GM21367 (cell line): ENCODE results near the gene ARHGEF40.

Experiments
- ATAC-seq: cut with Tn5 transposase; IDR thresholded peaks from one replicate; pipeline ENCODE4 v1.9.1; 2021; ENCODE audit not compliant: unreplicated experiment

Gene ARHGEF40

DNA sequence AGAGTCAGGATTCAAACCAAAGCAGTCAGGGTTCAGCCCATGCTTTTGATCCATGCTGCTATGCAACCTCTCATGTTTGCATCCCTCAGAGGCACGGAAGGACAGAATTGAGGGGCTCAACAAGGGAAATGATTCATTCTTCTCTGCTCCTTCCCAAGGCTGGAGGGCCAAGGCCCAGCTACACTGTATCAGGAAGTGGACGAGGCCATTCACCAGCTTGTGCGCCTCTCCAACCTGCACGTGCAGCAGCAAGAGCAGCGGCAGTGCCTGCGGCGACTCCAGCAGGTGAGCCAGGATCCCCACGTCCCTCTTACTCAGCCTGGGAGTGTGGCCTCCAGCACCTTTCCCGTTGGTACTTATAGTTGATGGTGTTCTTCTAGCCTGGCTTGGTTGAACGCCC, 8.6 kb downstream of the ARHGEF40 start:
- no peak for ATAC-seq

DNA sequence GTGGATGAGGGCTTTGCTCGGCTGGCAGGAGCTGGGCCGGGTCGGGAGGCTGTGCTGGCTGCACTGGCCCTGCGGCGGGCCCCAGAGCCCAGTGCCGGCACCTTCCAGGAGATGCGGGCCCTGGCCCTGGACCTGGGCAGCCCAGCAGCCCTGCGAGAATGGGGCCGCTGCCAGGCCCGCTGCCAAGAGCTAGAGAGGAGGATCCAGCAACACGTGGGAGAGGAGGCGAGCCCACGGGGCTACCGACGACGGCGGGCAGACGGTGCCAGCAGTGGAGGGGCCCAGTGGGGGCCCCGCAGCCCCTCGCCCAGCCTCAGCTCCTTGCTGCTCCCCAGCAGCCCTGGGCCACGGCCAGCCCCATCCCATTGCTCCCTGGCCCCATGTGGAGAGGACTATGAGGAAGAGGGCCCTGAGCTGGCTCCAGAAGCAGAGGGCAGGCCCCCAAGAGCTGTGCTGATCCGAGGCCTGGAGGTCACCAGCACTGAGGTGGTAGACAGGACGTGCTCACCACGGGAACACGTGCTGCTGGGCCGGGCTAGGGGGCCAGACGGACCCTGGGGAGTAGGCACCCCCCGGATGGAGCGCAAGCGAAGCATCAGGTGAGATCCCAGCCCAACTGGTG, 11.5 kb downstream of the ARHGEF40 start:
- ATAC-seq, result no peak

DNA sequence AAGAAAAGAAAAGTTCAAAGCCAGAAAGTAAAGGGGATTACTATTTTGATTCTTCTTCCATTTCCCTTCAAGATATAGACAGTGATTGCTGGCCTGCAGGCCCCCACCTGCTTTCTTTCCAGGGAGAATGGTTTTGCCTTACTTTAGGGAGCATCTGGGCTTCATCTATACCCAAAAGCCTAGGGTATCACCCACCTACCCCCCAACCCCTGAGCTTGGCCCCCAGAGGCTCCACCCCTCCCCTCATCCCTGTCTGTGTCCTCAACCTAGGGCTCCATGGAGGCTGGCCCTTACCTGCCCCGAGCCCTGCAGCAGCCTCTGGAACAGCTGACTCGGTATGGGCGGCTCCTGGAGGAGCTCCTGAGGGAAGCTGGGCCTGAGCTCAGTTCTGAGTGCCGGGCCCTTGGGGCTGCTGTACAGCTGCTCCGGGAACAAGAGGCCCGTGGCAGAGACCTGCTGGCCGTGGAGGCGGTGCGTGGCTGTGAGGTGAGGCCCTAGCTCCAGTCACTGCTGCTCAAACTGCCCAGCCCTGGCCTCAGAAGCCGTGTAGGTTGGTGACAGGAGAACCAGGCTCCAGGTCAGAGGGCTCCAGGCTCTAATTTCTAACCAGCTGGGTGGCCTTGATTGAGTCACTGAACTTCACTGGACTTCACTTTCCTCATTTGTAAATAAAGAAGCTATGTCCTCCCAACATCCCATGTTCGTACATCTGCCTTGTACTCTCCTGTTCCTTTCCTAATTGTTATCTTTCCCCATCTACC, 13.6 kb downstream of the ARHGEF40 start:
- ATAC-seq, result no peak

DNA sequence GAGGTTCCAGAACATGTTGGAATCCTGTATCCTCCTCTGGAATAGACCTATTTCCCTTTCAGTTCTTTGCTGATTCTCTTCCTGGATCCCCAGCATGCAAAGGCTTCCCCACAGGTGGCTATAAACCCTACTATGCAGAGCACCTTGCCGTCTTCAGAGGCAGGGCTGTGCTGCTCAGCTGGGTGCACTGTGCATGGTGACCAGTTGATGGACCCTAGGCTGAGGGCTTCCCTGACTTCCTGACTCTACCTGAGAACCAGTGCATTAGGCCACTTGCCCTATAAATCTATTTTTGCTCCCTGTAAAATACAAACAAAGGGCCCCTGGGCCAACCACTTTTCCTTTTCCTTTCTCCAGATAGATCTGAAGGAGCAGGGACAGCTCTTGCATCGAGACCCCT, 14.3 kb downstream of the ARHGEF40 start:
- ATAC-seq, result no peak

DNA sequence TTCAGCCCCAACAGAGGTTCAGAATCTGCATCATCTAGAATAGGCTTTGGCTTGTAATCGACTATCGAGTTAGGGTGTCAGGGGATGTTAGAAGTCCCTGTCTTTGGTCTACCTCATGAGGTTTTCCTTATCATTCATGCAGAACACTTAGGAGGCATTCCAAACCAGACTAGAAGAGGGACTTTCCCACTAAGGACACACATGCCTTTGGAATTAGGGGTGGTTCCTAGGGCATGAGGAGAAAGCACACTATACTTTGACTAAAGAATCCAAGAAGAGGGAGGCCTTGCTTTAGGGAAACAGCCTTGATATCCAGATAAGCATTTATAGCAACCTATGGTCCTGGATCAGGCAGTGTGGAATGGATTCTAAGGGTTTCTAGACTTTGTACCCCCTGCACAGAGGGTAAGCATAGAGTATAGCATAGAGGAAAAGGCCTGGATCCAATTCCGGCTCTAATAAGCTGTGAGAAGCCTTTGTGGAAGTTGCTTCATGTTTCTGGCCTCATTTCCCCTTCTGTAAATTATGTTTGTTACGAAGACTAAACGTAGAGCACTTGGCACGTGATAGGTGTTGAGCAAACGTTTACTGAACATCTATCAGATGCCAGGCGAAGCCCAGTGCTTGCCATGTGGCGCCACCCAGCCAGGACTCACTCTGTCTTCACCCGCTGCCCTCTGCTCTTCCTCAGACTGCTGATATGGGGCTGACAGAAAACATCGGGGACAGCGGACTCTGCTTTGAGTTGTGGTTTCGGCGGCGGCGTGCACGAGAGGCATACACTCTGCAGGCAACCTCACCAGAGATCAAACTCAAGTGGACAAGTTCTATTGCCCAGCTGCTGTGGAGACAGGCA, 15.1 kb downstream of the ARHGEF40 start:
- no peak for ATAC-seq

DNA sequence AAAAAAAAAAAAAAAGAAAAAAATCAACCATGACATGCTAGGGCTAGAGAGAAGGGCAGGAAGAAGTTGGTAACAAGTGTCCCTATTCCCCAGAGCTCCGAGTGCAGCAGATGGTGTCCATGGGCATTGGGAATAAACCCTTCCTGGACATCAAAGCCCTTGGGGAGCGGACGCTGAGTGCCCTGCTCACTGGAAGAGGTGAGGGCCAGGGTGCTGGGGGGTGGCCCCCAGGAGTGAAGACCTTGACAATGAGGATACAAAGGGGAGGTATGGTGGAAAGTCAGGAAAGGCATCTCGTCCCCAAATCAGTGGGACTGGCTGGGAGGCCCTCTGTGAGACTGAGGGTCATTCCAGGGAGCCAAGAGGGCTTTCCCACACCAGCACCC, 16.8 kb downstream of the ARHGEF40 start:
- ATAC-seq, result no peak

DNA sequence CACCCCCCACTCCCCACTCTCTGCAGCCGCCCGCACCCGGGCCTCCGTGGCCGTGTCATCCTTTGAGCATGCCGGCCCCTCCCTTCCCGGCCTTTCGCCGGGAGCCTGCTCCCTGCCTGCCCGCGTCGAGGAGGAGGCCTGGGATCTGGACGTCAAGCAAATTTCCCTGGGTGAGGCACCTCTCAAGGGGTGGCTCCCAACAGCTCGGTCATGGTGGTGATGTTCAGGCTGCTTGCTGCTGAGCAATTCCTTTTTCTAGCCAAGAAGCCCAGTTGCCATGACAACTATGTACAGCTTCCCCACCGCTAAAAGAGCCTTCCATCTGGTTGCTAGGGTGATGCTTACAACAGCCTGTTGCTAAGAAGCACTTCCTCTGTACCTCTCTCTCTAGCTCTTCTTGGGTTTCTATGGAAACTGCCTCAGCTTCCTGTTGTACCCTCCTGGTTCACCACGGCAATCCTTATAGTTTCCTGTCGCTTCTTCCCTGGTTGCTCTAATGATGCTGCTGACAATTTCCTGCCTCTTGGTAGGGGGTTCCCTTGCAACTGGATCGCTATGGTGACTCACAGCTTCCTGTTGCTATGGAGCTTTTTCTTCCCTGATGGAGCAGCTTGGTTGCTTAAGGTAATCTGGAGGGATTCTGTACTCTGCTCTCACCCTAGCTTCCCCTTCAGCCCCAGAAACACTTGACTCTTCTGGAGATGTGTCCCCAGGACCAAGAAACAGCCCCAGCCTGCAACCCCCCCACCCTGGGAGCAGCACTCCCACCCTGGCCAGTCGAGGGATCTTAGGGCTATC, 17.4 kb downstream of the ARHGEF40 start:
- ATAC-seq, result peak; percentile 37

DNA sequence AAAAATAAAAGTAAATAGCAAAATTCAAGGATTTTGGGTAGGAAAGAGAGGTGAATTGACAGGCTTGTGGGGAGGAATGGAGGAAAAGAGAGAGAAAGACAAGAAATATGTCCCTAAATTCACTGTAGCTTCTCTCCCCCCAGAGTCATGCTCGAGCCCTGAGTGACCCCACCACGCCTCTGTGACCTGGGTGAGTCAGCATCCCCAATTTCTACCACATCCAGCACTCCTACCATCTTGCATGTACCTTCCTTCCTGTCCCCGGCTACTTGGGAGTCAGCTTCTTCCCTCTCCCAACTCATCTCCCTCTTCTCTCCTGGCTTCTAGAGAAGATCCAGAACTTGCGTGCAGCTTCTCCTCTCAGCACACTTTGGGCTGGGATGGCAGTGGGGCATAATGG, 18.6 kb downstream of the ARHGEF40 start:
- no peak for ATAC-seq

DNA sequence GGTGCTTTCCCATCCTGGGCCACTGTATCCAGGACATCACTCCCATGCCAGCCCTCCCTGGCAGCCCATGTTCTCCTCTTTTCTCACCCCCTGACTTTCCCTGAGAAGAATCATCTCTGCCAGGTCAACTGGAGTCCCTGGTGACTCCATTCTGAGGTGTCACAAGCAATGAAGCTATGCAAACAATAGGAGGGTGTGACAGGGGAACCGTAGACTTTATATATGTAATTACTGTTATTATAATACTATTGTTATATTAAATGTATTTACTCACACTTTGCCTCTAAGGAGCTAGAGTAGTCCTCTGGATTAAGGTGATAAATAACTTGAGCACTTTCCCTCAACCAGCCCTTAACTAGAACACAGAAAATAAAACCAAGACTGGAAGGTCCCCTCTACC, 19.2 kb downstream of the ARHGEF40 start:
- ATAC-seq, result no peak

DNA sequence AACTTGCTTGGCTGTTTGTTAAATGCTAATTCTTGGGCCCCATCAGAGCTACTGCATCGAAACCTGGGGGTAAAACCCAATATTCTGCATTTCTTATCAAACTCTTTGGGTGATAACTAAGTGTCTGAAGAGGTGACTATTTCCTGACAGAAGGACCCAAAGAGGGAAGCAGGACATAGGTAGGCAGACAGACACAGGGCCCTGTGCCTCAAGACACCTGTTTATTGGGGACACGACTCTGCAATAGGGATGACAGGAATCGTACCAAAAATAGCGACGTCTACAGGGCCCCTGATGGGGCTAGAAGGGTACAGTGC, 19.7 kb downstream of the ARHGEF40 start:
- no peak for ATAC-seq

DNA sequence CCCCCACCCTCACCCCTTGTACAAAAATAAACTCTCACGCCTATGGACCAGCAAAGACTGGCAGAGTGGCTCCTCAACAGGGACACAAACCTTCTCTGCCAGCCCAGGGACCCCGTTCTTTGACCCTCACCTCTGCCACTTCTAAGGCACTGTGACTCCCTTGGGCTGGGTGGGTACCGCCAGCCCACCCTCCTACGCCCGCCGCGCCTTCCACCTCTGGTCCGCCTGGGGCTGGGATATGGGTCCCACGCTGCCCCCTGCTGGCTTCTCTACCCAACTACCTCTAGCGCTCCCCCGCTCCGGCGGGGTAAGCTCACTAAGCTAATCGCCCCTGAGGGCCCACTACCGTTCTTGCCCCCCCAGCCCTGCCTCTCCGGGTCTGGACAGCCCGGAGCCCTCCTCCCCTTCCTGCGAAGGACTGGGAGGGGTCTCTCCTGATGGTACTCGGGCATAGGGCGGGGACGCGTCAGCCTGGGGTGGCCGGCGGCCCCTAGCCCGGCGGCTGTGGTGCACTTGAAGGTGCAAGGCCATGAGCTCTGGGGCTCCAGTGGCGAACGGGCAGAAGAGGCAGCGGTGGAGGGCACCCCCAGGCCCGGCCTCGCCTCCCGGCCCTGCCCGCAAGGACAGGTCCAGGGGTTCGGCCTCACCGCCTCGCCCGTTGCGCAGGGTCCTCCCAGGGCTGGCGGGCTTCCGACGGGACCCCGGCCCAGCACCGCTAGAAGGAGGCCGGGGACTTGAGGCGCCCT, 20.3 kb downstream of the ARHGEF40 start:
- no peak for ATAC-seq

DNA sequence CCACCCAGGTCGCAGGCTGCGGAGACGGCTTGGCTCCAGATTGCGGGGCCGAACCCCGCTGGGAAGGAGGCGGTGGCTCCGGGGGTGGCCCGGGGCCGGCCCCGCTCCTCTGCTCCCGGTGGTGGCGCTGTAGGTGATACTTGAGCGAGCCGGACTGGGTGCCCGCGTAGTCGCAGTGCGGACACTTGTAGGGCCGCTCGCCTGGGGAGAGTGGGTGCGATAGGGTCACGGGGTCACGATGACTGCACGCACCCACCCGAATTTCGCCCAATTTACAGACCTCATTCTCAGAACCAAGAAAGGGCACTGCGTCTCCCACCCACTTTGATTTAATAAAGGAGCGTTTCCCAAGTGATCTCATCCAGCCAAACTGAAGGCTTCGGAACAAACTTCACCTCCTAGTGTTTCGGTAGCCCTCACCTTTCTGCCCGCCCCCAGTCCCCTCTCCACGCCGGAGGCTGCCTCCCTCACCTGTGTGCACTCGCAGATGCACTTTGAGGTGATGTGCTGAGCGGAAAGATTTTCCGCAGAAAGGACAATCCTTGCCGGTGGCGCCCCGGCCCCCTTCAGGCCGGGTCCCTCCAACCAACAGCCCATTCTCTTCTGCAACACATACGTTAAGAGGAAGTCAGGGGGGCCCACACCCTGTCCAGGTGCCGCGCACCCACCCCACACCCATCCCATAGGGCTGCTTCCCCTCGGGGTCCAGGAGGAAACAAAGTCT, 21.0 kb downstream of the ARHGEF40 start:
- no peak for ATAC-seq

DNA sequence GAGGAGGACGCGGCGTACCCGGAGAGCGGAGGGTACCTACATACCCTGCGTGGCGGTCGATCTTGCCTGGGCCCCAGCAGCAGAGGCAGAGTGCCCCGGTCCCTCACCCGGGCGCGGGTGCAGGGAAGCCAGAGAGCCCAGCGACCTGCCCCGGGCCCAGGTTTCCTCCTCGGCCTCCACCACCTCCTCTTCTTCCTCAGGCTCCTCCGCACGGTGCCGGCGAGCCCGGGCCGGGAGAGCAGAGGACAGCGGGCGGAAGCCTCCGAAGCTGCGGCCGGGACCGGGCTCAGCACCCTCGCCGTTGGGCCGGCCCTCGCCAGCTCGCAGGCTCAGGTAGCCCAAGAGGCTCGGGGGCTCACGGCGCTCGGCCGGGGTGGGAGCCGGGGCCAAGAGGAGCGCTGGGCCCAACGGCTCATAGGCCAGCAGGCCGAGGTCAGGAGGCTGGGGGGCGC, 21.7 kb downstream of the ARHGEF40 start:
- ATAC-seq, result no peak

DNA sequence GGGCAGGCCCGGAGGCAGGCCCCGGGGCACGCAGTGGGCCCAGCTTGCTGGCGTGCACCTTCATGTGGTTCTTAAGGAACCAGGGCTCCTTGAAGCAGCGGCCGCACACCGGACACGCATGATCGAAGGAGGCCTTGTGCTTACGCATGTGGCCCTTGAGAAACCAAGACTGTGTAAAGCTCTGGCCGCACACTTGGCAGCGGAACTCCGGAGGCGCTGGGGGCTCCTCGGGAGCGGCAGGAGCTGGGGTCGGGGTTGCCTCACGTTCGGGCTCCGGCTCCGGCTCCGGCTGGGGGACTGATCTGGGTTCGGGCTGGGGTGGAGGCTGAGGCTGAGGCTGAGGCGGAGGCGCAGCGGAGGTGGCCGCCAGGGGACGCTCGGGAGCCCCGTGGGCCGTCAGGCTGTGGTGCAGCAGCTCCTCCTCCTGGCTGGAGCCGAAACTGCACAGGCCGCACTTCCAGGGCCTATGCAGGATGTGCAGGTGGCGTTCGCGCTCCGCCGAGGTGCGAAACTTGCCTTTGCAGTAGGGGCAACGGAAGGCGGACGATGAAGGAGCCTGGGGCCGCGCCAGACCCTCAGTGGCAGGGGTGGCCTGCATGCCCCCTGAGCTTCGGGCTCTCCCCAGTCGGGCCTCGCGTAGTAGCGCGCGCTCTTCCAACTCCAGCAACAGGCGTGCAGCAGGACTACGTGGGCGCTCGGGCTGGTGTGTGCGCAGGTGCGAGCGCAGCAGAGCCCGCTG, 22.3 kb downstream of the ARHGEF40 start:
- peak; percentile 77 for ATAC-seq

DNA sequence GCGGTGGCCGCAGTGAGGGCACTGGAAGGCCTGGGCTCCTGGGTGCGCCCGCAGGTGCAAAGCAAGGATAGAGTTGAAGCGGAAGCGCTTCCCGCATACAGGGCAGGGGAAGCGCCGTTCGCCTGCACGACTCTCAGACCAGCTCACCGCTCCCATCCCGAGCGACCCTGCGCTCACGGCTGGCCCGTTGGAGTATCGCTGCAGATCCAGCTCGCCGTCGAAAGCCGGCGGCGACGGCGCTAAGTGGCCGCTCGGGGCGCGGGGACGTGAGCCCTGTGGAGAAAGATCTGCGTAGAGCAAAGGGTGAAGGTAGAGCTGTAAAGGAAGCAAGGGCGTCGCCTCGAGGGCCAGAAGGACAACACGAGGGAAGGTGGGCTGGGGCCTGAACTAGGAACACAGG, 22.9 kb downstream of the ARHGEF40 start:
- ATAC-seq, result no peak

DNA sequence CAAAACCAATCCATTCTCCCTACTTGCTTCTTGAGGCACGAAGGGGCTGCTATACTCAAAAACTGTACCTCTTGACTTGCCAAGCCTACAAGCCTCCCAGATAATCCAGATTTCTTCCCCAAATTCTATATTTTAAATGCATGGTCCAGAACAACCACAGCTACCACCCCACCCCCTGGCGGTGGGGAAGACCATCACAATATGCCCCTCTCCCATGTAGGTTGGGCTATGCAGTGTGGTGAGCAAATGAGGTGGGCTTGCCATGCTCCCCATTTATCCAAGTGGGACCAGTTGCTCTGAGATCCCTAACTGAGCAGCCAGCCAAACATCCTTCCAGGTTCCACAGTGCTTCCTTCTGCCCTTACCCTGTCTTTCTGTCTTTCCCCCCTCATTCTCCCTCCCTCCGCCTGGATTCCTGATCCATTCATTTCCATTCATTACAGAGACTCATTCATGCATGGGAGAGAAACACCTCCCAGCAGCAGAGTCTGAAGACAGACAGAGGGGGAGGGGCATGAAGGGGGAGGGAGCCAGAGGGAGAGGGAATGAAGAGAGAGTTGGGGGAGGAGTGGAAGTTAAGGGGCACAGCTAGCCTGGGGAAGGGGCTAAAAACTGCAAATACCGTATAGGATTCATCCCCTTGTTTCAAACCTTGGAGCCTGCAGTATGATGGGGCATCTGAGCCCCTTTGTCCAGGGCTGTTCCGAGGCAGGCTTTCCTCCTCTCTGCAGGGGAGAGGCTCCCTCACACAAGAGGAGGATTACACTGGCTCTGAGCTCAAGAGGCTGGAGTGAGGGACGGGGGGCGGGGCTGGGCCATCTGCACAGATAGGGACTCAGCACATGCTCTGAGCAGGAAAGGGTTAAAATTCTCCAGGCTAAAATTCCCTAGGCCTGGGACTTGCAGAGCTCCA, 23.9 kb downstream of the ARHGEF40 start:
- ATAC-seq, result no peak

DNA sequence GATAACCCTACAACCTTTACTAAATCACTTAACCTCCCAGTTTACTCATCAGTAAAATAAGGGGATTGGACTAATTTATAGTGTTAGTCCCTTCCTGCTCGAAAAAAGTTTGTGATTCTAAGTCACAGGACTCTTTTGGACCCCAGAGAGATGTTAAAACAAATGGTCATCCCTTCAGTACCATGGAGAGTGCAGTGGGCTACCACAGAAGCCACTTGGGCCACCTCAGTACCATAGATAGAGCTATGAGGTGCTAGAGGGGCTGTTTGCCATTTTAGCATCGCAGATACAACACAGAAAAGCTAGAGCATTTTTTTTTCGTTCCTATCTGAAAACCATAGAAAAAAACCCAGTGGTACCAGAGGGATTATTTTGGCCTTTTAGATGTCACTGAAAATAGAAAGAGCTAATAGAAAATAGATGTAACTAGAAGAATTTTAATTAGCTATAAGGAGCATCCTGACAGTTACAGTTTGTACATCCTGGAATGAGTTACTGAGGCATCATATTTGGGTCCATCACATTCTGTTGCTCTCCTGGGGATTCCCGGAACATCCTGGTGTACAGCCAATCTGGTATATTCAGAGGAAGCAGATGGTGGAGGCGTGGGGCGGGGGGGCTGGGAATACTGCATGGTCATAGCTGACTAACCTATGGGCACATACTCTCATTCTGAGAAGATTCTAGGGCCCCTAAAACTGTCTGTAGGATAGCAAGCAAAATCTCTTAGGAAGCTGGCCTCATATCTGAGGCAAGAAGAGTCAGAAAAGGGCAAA, 25.5 kb downstream of the ARHGEF40 start:
- ATAC-seq, result no peak
